LHCN-M2 (cell line): ENCODE measurements around the gene BNIP5. TPM values are rescaled to one million over a fixed set of nuclear protein-coding genes. Genes with fewer than 3 reads are reported as not detected.

ENCODE experiments used
- DNase-seq: peaks from one replicate; pipeline ENCODE4 v3.0.0-alpha.2; 2012; ENCODE audit warnings: low read depth
- total RNA-seq: library from RNA; depleted of rRNA; stranded (reverse); fragments of >200 nt; gene quantifications from 2 replicates; pipeline ENCODE4 v1.2.3, GENCODE V29; 2014

Gene BNIP5
- total RNA-seq, 1 experiment from 2014 or later: not detected

- DNase-seq: peak; percentile 18
Observed at GRCh38 chr6:36323062-36323461, 13.6 kb downstream of the BNIP5 start.

GRCh38 chr6:36322591-36322990, 14.1 kb downstream of the BNIP5 start:
- DNase-seq: no peak

GRCh38 chr6:36320475-36320874, 16.2 kb downstream of the BNIP5 start:
- DNase-seq: no peak

GRCh38 chr6:36319821-36320220, 16.9 kb downstream of the BNIP5 start:
- no peak for DNase-seq

- no peak for DNase-seq
Observed at GRCh38 chr6:36319436-36319762, 17.3 kb downstream of the BNIP5 start.

- DNase-seq: no peak
Observed at GRCh38 chr6:36318690-36319435, 17.8 kb downstream of the BNIP5 start.

GRCh38 chr6:36317623-36318022, 19.1 kb downstream of the BNIP5 start:
- DNase-seq: no peak

- no peak for DNase-seq
Observed at GRCh38 chr6:36315921-36316320, 20.8 kb downstream of the BNIP5 start.

- no peak for DNase-seq
Observed at GRCh38 chr6:36314221-36315014, 22.3 kb downstream of the BNIP5 start.

- DNase-seq: no peak
Observed at GRCh38 chr6:36313649-36313936, 23.1 kb downstream of the BNIP5 start.

GRCh38 chr6:36312854-36313648, 23.6 kb downstream of the BNIP5 start:
- DNase-seq: no peak

- DNase-seq: no peak
Observed at GRCh38 chr6:36309900-36310299, 26.8 kb downstream of the BNIP5 start.

GRCh38 chr6:36309203-36309602, 27.5 kb downstream of the BNIP5 start:
- DNase-seq: no peak

GRCh38 chr6:36308514-36308913, 28.2 kb downstream of the BNIP5 start:
- no peak for DNase-seq

GRCh38 chr6:36306375-36306774, 30.3 kb downstream of the BNIP5 start:
- no peak for DNase-seq

GRCh38 chr6:36305885-36306284, 30.8 kb downstream of the BNIP5 start:
- DNase-seq: no peak

- DNase-seq: peak; percentile 81
Observed at GRCh38 chr6:36302227-36302976, 34.3 kb downstream of the BNIP5 start.

GRCh38 chr6:36301781-36302180, 34.9 kb downstream of the BNIP5 start:
- DNase-seq: no peak

GRCh38 chr6:36301085-36301658, 35.5 kb downstream of the BNIP5 start:
- no peak for DNase-seq

- no peak for DNase-seq
Observed at GRCh38 chr6:36298027-36298426, 38.7 kb downstream of the BNIP5 start.

- no peak for DNase-seq
Observed at GRCh38 chr6:36297511-36297910, 39.2 kb downstream of the BNIP5 start.
